Measurements from ENCODE around the gene ATP10A.

DNA sequence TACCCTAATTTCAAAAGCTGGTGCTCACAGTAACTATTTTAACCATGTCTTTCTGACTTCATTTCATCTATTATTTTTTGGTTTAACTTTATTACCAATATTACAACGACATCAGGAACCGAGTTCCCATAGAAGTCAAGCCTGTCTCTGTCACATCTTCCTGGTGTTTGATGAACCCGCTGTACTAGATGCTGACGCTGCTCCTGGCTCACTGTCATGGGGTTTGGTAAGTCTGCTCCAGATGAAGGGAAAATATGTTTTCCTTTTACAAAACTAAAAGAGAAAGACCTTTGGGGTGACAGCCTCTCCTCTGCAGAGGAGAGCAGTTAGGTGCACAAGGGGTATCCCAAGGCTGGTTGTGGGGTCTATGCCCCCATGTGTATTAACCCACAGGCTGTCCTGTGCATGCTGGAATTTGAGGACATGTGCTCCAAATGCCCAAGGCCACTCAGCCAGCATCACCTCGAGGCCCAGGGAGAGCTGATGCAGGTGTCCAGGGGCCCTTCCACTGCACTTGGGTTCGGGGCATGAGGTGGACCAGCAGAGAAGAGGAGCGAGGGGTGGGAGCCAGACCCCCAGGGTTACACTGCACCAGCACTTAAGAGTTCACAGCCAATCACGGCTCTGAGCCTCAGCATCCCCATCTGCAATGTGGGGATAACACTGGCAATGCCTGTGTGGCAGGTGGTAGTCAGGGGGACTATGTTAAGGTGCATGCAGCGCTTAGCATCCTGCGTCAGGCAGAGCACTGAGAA, 62.2 kb downstream of the ATP10A start:
- no peak for TF ChIP-seq POLR2A (IDR thresholded peaks at IDR 0.05)
- TF ChIP-seq, protein P1, sequence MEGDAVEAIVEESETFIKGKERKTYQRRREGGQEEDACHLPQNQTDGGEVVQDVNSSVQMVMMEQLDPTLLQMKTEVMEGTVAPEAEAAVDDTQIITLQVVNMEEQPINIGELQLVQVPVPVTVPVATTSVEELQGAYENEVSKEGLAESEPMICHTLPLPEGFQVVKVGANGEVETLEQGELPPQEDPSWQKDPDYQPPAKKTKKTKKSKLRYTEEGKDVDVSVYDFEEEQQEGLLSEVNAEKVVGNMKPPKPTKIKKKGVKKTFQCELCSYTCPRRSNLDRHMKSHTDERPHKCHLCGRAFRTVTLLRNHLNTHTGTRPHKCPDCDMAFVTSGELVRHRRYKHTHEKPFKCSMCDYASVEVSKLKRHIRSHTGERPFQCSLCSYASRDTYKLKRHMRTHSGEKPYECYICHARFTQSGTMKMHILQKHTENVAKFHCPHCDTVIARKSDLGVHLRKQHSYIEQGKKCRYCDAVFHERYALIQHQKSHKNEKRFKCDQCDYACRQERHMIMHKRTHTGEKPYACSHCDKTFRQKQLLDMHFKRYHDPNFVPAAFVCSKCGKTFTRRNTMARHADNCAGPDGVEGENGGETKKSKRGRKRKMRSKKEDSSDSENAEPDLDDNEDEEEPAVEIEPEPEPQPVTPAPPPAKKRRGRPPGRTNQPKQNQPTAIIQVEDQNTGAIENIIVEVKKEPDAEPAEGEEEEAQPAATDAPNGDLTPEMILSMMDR (IDR thresholded peaks at IDR 0.05): no peak
